HG02970 (cell line): ENCODE measurements around the gene TMEM255B.
"Not testable (repeated sequence)": the region's sequence is repeated elsewhere in the genome, so short reads cannot be mapped to it uniquely, and the experiment has no call there.

Experiments
- ATAC-seq: cut with Tn5 transposase; IDR thresholded peaks from one replicate; pipeline ENCODE4 v1.9.1; 2021; ENCODE audit warnings: mild to moderate bottlenecking, moderate library complexity, moderate number of reproducible peaks; ENCODE audit not compliant: unreplicated experiment, low FRiP score

TMEM255B gene

DNA sequence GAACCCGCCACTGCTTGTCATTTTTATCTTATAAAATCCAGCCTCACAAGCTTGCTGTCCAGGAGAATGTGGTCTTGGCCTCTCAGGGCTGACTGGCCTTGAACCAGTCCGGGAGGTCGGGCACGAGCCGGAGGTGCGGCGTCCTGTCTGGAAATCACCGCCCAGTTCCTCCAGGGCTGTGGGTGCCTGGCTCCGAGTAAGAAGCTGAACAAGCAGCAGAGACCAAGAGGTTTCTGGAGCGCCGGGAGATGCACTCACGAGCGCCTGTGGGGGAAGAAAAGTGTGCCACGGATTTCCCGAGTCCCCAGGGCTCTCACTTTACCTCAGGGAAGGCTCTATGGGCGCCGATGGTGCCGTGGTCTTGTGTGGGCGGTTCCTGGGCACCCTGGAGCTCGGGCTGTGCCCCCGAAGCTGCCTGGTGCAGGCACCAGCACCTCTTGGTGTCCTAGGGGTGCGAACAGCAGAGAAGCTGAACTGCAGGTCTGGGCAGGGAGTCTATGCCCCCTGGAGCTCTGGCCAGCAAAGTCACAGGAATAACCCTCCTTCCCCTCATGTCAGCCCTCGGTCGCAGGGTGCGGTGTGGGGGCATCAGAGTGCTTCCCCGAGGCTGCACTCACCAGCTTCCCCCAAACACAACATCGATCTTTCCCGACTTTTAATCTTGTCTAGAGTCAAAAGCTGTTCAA lies 54.9 kb downstream of the TMEM255B start:
- no peak for ATAC-seq

DNA sequence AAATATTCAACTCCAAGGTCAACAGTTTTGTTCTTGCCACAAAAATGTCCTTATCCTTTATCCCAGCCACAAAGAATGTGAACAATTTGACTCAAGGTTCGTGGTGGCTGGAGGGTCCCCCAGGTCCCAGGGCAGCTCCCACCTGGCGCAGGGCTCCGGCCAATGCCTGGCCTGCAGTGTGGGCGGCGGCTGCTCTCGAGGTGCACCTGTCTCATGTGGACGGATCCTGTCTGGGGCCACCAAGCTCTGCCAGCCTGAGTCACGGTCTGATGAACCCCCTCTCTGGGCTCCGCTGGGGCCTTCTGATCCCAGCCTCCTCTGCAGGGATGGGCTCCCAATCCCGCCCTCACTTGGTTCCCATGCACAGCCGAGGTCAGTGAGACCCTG lies 55.4 kb downstream of the TMEM255B start:
- no peak for ATAC-seq

DNA sequence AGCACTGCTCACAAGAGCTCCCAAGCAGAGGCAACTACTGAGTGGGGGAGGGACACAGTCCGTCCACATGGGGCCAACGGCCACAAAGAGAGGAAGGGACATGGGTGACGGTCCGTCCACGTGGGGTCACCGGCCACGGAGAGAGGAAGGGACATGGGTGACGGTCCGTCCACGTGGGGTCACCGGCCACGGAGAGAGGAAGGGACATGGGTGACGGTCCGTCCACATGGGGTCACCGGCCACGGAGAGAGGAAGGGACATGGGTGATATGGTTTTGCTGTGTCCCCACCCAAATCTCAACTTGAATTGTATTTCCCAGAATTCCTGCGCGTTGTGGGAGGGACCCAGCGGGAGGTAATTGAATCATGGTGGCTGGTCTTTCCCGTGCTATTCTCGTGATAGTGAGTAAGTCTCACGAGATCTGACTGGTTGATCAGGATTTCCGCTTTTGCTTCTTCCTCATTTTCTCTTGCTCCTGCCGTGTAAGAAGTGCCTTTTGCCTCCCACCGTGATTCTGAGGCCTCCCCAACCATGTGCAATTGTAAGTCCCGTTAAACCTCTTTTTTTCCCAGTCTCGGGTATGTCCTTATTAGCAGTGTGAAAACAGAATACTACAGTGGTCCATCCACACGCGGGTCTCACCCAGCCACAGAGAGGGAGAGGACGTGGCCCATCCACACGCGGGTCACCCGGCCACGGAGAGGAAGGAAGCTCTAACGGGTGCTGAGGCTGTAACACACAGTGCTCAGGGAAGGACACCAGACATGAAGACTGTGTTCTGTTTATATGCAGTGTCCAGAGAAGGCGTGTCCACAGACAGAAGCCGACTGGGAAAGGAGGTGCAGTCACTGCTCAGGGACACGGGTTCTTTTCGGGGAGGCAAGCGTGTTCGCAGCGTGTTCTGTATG lies 56.4 kb downstream of the TMEM255B start:
- ATAC-seq, result no peak

DNA sequence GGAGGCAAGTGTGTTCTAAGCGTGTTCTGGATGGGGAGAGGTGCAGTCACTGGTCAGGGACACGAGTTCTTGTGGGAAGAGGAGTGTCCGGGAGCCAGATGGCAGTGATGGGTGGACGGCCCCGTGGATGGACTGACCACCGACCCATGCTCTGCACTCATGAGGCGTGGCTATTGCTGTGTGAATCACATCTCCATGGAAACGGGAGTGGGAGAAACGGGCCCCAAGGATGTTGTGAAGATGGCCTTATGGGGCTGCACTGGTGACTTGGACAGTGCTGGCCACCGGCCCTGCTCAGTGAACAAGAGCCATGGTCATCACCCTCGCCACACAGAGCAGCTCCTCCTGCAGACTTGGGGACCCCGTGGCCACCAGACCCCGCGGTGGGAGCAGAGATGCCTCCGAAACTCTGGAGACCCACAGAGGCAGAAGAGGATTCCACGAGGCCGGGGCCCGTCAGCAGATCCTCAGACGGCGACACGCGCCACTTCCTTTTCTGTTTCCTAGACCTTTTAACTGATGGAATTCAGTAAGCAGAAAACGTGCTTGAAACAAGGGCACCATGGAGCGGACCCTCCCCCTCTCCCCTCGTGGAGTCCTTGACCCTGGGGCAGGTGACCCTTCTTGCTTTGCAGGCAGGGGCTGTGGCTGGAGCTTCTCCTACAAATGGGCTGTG lies 57.4 kb downstream of the TMEM255B start:
- no peak for ATAC-seq

DNA sequence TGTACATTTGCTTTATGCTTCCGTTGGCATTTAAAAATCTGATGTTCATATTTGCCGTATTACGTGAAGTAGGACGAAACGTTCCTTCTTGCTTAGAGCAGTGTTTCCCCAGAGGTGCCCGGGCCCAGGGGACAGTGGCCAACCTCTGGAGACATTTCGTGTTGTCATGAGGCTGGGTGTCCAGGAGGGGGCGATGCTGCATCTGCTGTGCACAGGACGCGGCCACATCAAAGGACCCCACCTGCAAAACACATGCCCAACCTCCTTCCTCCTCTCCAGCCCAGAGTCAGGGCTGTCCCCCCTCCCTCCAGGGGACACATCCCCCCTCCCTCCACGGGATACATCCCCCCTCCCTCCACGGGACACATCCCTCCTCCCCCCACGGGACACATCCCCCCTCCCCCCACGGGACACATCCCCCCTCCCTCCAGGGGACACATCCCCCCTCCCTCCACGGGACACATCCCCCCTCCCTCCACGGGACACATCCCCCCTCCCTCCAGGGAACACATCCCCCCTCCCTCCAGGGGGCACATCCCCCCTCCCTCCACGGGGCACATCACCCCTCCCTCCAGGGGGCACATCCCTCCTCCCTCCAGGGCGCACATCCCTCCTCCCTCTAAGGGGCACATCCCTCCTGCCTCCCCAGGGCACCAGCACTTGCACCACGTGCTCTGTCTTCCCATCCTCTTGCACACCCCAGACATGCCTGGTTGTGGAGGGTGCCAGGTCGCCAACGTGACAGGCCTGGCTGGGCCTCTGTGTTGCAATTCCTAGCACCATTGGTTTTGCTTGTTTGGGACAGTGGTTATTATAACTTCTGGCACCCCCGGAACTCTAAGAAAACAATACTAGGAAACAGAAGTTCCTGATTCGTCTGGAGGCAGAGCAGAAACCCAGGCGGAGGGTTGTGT lies 58.2 kb downstream of the TMEM255B start:
- no peak for ATAC-seq

DNA sequence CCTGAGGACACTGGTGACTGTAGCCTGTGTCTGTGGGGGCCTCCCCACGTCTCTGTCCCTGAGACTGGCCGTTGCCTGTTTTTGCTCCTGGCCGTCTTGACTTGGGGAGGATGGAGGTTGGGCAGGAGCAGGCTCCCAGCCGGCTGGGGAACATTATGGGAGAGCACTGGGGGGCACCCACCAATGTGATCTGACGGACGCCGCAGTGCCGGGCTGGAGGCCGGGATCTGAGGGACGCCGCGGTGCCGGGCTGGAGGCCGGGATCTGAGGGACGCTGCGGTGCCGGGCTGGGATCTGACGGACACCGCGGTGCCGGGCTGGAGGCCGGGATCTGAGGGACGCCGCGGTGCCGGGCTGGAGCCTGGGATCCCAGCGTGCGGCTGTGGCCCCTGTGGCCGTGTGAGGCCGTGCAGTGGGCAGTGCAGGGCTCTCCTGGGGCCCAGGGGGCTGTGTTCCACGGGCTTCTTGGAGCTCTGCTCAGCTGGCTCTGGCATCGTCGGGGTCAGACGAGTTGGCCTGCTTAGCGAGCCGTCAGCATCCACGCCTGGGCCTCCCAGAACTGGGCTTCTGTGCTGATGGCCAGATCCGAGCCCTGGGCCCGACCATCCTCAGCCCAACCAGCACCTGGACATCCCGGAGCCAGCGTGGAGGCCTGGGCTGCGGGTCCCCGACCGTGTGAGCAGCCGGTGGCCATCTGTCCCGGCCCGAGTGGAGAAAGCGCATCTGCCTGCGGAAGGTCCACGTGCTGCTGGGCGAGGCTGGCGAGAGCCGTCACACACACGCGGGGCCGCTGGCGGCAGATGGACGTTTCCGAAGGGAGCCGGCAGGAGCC lies 59.0 kb downstream of the TMEM255B start:
- ATAC-seq, result no peak

DNA sequence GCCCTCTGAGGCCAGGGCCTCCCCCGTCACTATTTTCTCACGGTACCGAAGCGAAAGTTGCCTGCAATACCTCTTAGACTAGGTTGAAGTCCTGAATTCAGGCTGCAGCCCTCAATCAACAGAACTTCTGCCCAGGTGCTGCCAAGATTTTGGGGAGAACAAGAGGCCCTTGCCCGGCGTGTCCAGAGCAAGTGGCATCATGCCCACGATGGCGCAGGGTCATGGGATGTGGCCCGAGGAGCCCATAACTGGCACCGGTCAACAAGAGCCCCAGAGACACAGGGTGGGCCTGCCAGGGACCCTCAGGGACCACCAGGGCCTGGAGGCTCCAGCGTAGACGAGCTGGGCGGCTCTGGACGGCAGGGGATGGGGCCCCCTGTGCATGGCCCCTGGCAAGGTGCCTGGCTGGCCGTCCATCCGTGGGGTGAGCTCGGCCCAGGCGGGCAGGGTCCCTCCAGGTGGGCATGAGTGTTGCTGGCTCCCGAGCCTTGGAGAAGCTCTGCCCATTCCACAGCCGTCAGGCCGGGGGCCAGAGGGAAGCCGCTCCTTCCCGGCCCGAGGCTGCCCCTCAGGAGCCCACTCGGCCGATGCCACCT lies 59.8 kb downstream of the TMEM255B start:
- ATAC-seq, result no peak

DNA sequence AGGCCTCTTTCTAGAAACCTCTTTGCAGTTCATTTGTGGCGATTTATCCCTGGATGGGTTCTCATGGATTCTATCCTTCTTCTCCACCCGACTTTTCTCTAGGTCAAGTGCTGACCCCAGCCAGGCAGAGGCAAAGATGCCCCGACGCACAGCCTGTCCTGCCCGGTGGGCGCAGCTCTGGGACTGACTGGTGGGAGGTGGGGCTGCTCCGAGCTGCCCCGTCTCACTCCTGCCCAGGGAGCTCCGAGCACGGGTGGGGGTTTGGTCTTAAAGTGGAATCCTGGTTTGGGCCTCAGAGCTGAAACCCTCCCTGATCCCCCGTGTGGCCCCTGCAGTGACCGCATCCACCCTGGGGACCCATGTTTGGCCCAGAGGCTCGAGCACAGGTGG lies 60.3 kb downstream of the TMEM255B start:
- no peak for ATAC-seq

DNA sequence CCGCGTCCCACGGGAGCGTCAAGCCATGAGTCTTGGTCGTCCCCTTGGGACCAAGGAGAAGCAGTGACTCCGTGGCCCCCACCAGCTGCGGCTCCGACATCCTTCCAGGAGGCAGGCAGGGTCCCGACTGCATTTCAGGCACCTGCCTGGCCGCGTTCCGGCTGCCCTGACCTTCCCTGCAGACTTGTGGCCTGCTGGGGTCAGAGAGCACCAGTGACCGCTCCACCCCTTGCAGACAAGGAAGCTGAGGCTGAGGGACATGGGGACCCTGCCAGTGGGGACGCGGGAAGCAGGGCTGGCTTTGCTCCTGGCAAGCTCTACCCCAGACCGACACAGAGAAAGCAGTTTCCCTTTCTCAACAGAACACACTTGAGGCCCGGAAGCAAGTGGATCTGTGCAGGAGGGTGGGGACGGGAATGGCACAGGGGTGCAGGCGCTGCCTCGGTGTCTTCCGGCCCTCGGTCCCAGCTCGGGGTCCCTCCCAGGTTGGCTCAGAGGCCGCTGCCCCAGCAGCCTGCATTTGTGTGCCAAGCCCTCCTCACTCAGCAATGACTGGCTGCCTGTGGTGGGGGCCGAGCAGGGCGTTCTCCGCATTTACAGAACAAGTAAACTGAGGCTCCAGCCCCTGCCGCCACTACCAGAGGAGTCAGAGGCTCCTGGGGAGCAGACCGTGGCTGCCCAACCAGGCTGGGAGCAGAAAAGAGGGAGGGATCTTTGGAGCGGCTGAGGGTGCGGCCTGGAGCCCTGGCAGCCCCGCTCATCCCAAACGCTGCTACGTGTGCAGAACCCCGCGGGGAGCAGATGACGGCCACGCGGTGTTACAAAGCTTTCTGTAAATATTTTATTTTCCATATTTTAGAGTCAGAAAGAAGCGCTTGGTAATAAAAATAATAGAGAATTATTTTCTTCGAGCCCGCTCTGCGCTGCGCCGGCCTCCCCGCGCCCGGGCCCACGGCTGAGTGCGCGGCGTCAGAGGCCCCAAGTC lies 61.0 kb downstream of the TMEM255B start:
- ATAC-seq, result no peak

DNA sequence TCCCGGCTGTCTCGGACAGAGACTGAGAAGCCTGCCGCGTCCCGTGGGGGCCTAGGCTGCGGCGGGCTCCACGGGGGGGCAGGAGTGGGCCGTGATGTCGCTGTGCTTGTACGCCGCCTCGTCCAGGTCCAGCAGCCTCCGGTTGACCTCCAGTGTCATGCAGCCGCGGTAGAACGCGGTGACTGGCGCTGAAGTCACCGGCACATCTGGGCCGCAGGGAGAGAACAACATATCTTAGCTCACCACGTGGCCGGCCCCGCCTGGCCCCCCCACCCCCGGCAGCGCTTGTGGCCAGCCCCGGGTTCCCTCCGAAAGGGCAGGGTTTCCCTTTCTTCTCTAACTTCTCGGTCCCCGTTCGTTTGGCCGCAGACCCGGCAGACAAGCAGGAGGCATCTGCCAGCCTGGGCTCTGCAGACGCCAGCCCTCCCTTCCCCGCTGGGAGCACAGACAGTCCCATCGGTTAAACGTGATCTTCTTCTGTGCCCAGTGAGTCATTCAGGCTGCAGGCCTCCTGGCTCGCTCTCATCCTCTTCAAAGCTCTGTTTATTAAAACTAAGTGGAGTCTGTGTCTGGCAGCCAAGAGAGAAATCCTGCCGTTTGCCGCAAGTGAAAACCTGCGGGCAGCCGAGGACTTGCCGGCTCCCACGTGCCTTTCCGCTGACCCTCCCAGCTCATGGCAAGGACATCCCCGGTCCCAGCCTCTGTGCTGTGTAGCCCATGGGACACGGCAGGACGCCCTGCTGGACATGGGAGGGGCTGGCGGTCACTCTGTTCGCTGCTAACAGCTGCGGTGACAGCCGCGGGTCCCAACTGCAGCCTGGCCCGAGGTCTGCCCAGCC lies 62.0 kb downstream of the TMEM255B start:
- ATAC-seq, result no peak

DNA sequence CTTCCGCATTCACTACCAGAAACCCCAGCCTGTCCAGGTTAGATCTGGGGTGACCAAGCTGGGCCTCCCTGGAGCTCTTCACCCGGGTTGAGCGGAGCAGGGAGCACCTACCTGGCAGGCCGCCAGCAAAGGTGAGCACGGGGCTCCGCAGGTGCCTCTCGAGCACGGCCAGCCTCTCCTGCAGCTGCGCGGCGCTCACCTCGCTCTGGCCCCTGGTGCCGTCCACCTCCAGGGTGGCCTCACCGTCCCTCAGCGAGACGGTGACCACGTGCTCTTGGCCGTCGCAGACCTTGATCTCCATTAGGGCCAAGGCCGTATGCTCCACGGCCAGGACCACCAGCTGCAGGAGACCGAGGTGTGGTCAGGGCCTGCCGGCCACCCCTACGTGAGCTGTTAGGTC lies 62.8 kb downstream of the TMEM255B start:
- ATAC-seq, result no peak

DNA sequence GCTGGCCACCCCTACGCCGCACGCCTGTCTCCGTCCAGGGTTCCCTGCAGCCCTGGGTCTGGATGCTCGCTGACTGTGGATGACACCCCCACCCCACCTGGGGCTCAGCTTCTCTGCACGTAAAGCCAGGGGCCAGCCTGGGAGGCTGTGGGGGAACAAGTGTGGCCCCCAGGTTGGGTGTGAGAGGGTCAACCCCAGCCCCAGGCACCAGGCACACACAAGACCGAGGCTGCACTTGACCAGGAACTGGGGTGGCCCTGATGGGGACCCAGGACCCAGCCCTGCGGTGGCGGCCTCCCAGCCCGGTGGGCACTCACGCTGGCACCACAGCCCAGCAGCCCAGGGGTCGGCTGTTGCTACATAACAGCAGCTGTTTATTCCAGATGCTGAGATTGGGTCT lies 63.2 kb downstream of the TMEM255B start:
- no peak for ATAC-seq

DNA sequence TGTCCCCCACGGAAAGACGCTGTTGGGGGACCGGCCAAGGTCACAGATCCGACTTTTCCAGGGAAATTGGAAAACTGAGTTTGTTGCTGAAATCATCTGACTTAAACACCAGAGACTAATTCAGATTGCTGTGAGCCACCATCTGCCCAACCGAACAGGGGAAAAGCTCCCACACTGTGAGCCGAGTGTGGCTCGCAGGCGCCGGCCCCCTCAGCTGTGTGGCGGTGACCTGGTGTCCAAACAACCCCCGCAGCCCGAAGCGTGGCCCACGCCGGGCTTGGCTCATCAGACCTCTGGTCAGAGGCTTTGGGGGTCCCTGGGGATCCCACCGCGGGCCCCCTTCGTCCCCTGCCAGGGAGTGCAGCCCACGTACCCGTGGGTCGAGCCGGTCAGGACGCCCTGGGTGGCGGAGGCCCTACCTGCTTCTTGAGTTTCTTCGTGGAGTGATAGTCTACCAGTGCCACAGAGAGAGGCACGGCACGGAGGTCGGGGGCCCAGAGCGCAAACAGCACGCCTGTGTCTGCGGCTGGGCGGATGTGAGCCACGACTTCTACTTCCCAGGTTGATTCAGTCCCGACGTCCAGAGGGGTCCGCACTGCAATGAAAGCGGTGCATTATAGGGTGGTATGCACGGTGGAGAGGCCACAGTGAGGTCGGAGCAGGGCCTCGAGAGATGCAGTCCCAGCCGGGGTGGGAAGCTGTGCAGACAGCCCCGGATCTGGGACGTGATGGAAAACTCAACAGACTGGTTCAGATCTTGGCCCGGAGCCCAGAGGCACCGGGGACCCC lies 64.1 kb downstream of the TMEM255B start:
- no peak for ATAC-seq

DNA sequence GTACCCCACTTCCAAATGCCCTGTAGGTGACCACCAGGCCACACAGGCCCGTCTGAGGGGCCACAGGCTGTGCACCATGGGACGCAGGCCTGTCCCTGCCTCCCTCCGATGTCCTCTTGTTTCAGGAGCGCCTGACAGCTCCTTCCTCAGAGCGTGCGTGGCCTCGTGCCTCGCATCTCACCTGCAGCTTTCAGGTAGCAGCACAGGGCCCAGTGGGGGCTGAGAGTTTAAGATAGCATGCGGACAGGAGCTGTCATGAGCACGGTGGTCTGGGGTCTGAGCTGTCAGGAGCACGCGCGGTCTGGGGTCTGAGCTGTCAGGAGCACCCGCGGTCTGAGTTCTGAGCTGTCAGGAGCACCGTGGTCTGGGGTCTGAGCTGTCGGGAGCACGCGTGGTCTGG lies 64.7 kb downstream of the TMEM255B start:
- no peak for ATAC-seq

DNA sequence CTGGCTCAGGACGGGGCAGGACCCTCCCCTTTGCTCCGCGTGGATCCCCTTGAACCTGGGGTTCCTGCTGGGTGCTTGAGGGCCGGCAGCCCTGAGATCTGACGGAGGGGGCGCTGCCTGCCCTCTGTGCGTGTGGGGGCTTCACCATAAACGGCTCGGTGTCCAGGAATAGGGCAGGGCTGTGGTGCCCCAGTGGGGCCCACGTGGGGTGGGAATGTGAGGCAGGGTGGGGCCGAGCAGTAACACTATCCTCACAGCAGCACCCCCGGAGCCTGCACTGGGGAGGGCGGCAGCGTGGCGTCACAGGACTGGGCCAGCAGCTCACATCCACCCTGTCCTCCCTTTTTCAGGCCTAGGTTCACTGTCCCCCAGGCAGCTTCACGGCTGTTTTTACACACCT lies 66.8 kb downstream of the TMEM255B start:
- no peak for ATAC-seq

DNA sequence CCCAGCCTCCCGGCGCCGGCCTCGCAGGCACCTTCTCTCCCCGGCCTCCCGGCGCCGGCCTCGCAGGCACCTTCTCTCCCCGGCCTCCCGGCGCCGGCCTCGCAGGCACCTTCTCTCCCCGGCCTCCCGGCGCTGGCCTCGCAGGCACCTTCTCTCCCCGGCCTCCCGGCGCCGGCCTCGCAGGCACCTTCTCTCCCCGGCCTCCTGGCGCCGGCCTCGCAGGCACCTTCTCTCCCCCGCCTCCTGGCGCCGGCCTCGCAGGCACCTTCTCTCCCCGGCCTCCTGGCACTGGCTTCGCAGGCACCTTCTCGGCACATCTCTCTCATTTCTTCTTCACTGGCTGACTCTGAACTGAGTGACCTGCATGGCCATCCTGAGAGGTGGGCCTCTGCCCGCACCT lies 67.4 kb downstream of the TMEM255B start:
- not testable (repeated sequence) for ATAC-seq
